ENCODE results near the gene MORF4L2. TPM values are rescaled to one million over a fixed set of nuclear protein-coding genes. Genes with fewer than 3 reads are reported as not detected.
A peak's percentile ranks its signal among the peaks of the same experiment; 100 is the strongest.

The MORF4L2 gene
- total RNA-seq, 2 donors from 2014 or later, result 559 to 708 TPM

DNA sequence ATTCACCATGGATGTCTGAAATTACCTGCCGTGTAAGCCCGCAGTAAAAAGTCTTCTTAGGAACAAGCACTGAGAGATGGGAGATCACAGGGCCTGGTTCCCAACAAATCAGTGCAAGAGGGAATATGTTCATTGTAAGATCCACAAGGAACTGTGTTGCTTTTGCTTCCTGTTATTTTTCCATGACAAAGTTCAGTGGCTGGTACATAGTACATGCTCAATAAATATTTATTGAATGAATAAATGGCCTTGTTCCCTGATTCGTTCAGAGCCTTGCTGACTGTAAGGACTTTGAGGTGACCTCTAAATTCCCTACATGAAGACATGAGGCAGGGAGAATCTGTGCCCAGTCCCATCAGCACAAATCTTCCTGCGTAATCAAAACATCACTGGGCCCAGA is 31.6 kb upstream of the MORF4L2 start:
- no peak for ATAC-seq (ENCODE audit: insufficient number of reproducible peaks, low FRiP score, low read depth)
- Histone ChIP-seq H3K4me1 (ENCODE audit: control insufficient read depth in 1 of 2, low read depth in 2 of 2) (peaks cover 0 to 4% of the 10 kb centered on the region in 2 donors), H3K9me3 (no peaks in the 10 kb centered on the region), H3K27ac (no peak overlapping the region), H3K4me3 (no peak overlapping the region), H3K27me3 (replicated peaks; ENCODE audit: insufficient read depth) (no peaks in the 10 kb centered on the region), H3K36me3 (no peaks in the 10 kb centered on the region)
- no peak for DNase-seq (ENCODE audit: low spot score)
- TF ChIP-seq, protein P1, sequence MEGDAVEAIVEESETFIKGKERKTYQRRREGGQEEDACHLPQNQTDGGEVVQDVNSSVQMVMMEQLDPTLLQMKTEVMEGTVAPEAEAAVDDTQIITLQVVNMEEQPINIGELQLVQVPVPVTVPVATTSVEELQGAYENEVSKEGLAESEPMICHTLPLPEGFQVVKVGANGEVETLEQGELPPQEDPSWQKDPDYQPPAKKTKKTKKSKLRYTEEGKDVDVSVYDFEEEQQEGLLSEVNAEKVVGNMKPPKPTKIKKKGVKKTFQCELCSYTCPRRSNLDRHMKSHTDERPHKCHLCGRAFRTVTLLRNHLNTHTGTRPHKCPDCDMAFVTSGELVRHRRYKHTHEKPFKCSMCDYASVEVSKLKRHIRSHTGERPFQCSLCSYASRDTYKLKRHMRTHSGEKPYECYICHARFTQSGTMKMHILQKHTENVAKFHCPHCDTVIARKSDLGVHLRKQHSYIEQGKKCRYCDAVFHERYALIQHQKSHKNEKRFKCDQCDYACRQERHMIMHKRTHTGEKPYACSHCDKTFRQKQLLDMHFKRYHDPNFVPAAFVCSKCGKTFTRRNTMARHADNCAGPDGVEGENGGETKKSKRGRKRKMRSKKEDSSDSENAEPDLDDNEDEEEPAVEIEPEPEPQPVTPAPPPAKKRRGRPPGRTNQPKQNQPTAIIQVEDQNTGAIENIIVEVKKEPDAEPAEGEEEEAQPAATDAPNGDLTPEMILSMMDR (IDR thresholded peaks at IDR 0.05), result no peak

DNA sequence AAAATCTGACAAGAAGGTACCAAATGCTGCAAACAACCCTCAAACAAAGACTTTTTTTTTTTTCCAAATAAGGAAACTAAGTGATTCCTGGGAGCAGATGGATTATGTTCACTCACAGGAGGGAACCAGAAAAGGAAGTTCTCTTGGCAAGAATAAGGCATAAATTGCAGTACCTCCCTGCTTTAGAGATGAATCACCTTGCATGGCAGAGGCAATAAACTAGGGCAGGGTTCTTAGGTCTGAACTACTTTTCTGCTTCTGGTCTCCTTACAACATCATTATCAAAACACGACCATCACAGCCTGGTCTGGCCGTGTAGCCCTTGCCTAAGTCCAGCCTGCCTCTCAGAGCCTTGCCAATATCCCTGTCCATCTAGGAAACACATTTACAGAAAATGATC is 30.5 kb upstream of the MORF4L2 start:
- Histone ChIP-seq H3K4me1 (ENCODE audit: control insufficient read depth in 1 of 2, low read depth in 2 of 2) (peaks cover 0 to 4% of the 10 kb centered on the region in 2 donors), H3K9me3 (no peaks in the 10 kb centered on the region), H3K36me3 (no peaks in the 10 kb centered on the region), H3K27ac (peak overlapping the region in 1 of 2 donors; percentile 48), H3K4me3 (no peak overlapping the region), H3K27me3 (replicated peaks; ENCODE audit: insufficient read depth) (no peaks in the 10 kb centered on the region)
- no peak for DNase-seq (ENCODE audit: low spot score)
- peak; percentile 65 for ATAC-seq (ENCODE audit: insufficient number of reproducible peaks, low FRiP score, low read depth)
- TF ChIP-seq, protein P1 (IDR thresholded peaks at IDR 0.05), result no peak

DNA sequence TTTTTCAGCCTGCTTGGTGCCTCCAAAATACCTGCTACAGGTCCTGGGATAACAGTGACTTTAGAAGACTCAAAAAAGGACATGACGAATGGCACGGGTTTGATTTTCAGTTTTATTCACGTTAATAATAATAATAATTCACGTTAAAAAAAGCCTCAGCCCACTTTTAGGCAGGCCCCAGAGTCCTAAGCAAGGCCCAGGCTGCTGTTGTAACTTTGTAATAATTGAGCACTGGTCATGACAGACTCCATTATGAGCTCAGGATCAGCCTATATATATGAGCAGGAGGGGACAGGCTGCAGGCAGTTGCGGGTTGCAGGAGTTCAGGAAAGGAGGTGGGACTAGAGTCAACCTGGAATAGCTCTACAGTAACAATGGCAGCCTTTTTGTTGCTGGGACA is 24.1 kb upstream of the MORF4L2 start, which contains the start of gene TMEM31:
TMEM31 (plus strand) TSS at position 301 of the 400 bp plus-strand sequence. CDS start 1,350 bp downstream, outside the sequence.
- Histone ChIP-seq H3K27me3 (replicated peaks; ENCODE audit: insufficient read depth) (no peaks in the 10 kb centered on the region), H3K4me1 (ENCODE audit: control insufficient read depth in 1 of 2, low read depth in 2 of 2) (no peaks in the 10 kb centered on the region), H3K27ac (no peak within 1 kb of the TSS), H3K4me3 (no peak within 1 kb of the TSS), H3K9me3 (no peaks in the 10 kb centered on the region), H3K36me3 (no peaks in the 10 kb centered on the region)
- TF ChIP-seq, protein P1 (IDR thresholded peaks at IDR 0.05), result no peak
- DNase-seq (ENCODE audit: low spot score) (no peak), ATAC-seq (ENCODE audit: insufficient number of reproducible peaks, low FRiP score, low read depth) (no peak)

DNA sequence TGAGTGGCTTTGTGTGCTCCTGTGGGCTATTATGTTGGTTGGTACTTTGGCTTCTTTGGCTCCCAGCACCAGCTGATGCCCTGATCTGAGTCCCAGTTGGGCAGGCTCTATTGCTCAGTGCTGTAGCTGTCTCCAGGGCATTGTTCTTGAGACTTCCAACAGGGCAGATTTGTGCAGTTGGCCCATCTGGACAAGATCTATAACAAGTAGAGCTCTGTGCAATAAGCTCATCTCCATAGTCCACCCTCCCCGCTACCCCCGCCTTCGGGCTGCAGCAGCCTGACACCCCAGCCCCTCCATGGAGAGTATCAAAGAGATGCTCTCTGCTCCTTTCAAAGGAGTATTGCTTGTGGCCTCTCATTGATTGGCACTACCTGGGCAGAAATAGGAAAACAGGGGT is 18.4 kb upstream of the MORF4L2 start:
- DNase-seq (ENCODE audit: low spot score), result no peak
- no peak for ATAC-seq (ENCODE audit: insufficient number of reproducible peaks, low FRiP score, low read depth)
- Histone ChIP-seq H3K27ac (no peak overlapping the region), H3K36me3 (no peaks in the 10 kb centered on the region), H3K4me3 (no peak overlapping the region), H3K4me1 (ENCODE audit: control insufficient read depth in 1 of 2, low read depth in 2 of 2) (no peaks in the 10 kb centered on the region), H3K9me3 (no peaks in the 10 kb centered on the region), H3K27me3 (replicated peaks; ENCODE audit: insufficient read depth) (no peaks in the 10 kb centered on the region)
- TF ChIP-seq, protein P1 (IDR thresholded peaks at IDR 0.05), result no peak

DNA sequence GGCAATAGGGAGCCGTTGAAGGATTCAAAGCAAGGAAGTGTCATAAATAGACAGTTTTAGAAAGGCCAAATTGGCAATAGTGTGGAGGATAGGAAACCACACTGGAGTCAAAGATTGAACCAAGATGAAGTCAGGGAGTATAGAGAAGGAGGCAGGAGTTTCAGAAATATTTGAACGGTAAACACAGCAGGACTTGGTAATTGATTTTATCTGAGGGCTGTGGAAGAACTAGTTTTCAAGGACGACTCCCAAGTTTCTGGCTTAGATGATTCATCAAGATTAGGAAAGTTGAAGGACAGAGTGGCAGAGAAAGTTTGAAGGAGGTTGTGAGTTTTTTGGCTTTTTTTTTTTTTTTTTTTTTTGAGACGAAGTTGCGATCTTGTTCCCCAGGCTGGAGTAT is 12.7 kb upstream of the MORF4L2 start:
- no peak for ATAC-seq (ENCODE audit: insufficient number of reproducible peaks, low FRiP score, low read depth)
- Histone ChIP-seq H3K9me3 (no peaks in the 10 kb centered on the region), H3K27me3 (replicated peaks; ENCODE audit: insufficient read depth) (no peaks in the 10 kb centered on the region), H3K4me1 (ENCODE audit: control insufficient read depth in 1 of 2, low read depth in 2 of 2) (no peaks in the 10 kb centered on the region), H3K27ac (no peak overlapping the region), H3K4me3 (no peak overlapping the region), H3K36me3 (no peaks in the 10 kb centered on the region)
- no peak for DNase-seq (ENCODE audit: low spot score)
- TF ChIP-seq, protein P1 (IDR thresholded peaks at IDR 0.05), result no peak

Measured in thoracic aorta (tissue), 2 donors.